B cell (primary cell): ENCODE measurements around the gene CASZ1. TPM values are rescaled to one million over a fixed set of nuclear protein-coding genes. Genes with fewer than 3 reads are reported as not detected.

Source experiments
- ATAC-seq: fragments of 200-7000 bp; cut with Tn5 transposase; one replicate; pipeline ENCODE4 v1.10.0; 2021; ENCODE audit warnings: low read depth, mild to moderate bottlenecking, moderate number of reproducible peaks, moderate library complexity
- CTCF ChIA-PET: fragments of 350-600 bp; sonication (Branson Sonifier 250); formaldehyde crosslinking; loops from one replicate; lab custom pipeline; 2021; ENCODE audit warnings: antibody characterized with exemption, inconsistent platforms; lab: Charles Lee
- POLR2A ChIA-PET: fragments of 350-600 bp; sonication (Branson Sonifier 250); formaldehyde crosslinking; loops from one replicate; lab custom pipeline; 2021; ENCODE audit warnings: antibody characterized with exemption; lab: Charles Lee
- DNase-seq: peaks from one replicate; pipeline ENCODE4 v3.0.0; 2013
- H2AFZ ChIP-seq: 2 replicates; pipeline ENCODE4 v1.6.1; 2012; ENCODE audit warnings: mild to moderate bottlenecking, low read depth, low read length; ENCODE audit not compliant: insufficient read depth, poor library complexity, severe bottlenecking
- H3K27ac ChIP-seq, 2 donors: 1 replicate in 1 of 2; 2 replicates in 1 of 2; pipeline ENCODE4 v1.5.1; 2012 to 2013; ENCODE audit warnings: low read length in 2 of 2, mild to moderate bottlenecking in 2 of 2, moderate library complexity in 1 of 2
- H3K27me3 ChIP-seq, 4 experiments: fragments of 200-600 bp in 1 of 4; sonication (generic) in 1 of 4; replicated peaks in 1 of 4; 1 replicate in 2 of 4; 2 replicates in 2 of 4; pipeline versions ENCODE4 v1.6.1 to v1.7.0; 2013 to 2016; ENCODE audit warnings: low read length in 3 of 4, mild to moderate bottlenecking in 2 of 4, mixed read lengths in 1 of 4, moderate library complexity in 1 of 4; ENCODE audit not compliant: insufficient read depth in 4 of 4, control insufficient read depth in 3 of 4; ENCODE audit errors: control extremely low read depth in 1 of 4
- H3K36me3 ChIP-seq, 2 experiments: replicated peaks in 1 of 2; 1 replicate in 1 of 2; 2 replicates in 1 of 2; pipeline versions ENCODE4 v1.6.1 to v1.7.1; 2013; ENCODE audit warnings: low read length in 1 of 2; ENCODE audit not compliant: insufficient read depth in 2 of 2, control insufficient read depth in 1 of 2; ENCODE audit errors: control extremely low read depth in 1 of 2, extremely low read depth in 1 of 2
- H3K4me1 ChIP-seq, 2 donors: fragments of 200-600 bp in 1 of 2; sonication (generic) in 1 of 2; 1 replicate in 1 of 2; 2 replicates in 1 of 2; pipeline versions ENCODE4 v1.5.1 to v1.6.1; 2013 to 2017; ENCODE audit warnings: low read length in 2 of 2; ENCODE audit not compliant: control insufficient read depth in 2 of 2, insufficient read depth in 2 of 2
- H3K4me2 ChIP-seq: replicated peaks from 2 replicates; pipeline ENCODE3; 2012; ENCODE audit warnings: mild to moderate bottlenecking, low read depth, low read length; ENCODE audit not compliant: poor library complexity, severe bottlenecking
- H3K4me3 ChIP-seq, 5 experiments: fragments of 200-600 bp in 1 of 5; sonication (generic) in 1 of 5; 1 replicate in 3 of 5; 2 replicates in 2 of 5; pipeline versions ENCODE4 v1.5.1 to v1.7.0; 2011 to 2016; ENCODE audit warnings: low read length in 4 of 5, mild to moderate bottlenecking in 4 of 5, low read depth in 2 of 5, control low read depth in 1 of 5, moderate library complexity in 1 of 5; ENCODE audit not compliant: insufficient read depth in 1 of 5; ENCODE audit errors: control extremely low read depth in 1 of 5, extremely low read depth in 1 of 5
- H3K79me2 ChIP-seq: fragments of 200-600 bp; sonication (generic); one replicate; pipeline ENCODE4 v1.6.0; 2016; ENCODE audit warnings: low read length; ENCODE audit not compliant: control insufficient read depth, insufficient read depth
- H3K9ac ChIP-seq: fragments of 200-600 bp; sonication (generic); 2 replicates; pipeline ENCODE4 v1.6.1; 2017; ENCODE audit warnings: mild to moderate bottlenecking, low read length, moderate library complexity
- H3K9me3 ChIP-seq, 3 donors: one replicate each; pipeline versions ENCODE4 v1.6.1 to v1.7.1; 2013; ENCODE audit warnings: low read length in 2 of 3; ENCODE audit not compliant: control insufficient read depth in 2 of 3, insufficient read depth in 1 of 3; ENCODE audit errors: control extremely low read depth in 1 of 3
- H4K20me1 ChIP-seq: 2 replicates; pipeline ENCODE4 v1.6.0; 2012; ENCODE audit warnings: mild to moderate bottlenecking, low read length; ENCODE audit not compliant: insufficient read depth, control insufficient read depth, poor library complexity, severe bottlenecking
- H3K27ac Mint-ChIP-seq: one replicate; pipeline ENCODE4 v1.8.0; 2021; ENCODE audit warnings: mixed read lengths
- H3K27me3 Mint-ChIP-seq: one replicate; pipeline ENCODE4 v1.8.0; 2021; ENCODE audit warnings: mixed read lengths
- H3K4me1 Mint-ChIP-seq: one replicate; pipeline ENCODE4 v1.8.0; 2021; ENCODE audit warnings: mixed read lengths
- H3K4me3 Mint-ChIP-seq: one replicate; pipeline ENCODE4 v1.8.0; 2021; ENCODE audit warnings: mixed read lengths
- H3K9me3 Mint-ChIP-seq: one replicate; pipeline ENCODE4 v1.8.0; 2022; ENCODE audit warnings: mixed read lengths; ENCODE audit not compliant: insufficient read depth
- CTCF ChIP-seq: fragments of 200-600 bp; IDR thresholded peaks from one replicate; pipeline ENCODE4 v1.8.0; 2022; ENCODE audit warnings: antibody characterized with exemption, mild to moderate bottlenecking
- EZH2 ChIP-seq: IDR thresholded peaks from 2 replicates; pipeline ENCODE4 v1.6.1; 2012; ENCODE audit warnings: borderline replicate concordance, low read depth, mild to moderate bottlenecking, moderate library complexity, low read length; ENCODE audit not compliant: insufficient read depth, poor library complexity, severe bottlenecking
- WGBS: methylation state at CpG from one replicate; pipeline ENCODE4 v1.1.5; 2013; ENCODE audit warnings: missing lambda C conversion rate; ENCODE audit not compliant: insufficient coverage; 5-methylcytosine and 5-hydroxymethylcytosine counted together
- intact Hi-C: fragments of 100-400 bp; cut with micrococcal nuclease; formaldehyde crosslinking; loops from one replicate; pipeline ENCODE4 v1.10.0; 2022
- polyA plus RNA-seq: library from polyadenylated mRNA; depleted of rRNA; stranded (reverse); fragments of >200 nt; gene quantifications from 2 replicates; pipeline ENCODE4 v1.2.3, GENCODE V29; 2012
- total RNA-seq, 2 donors: library from RNA; stranded (reverse); fragments of 120-200 nt in 1 of 2; gene quantifications; 1 replicate in 1 of 2; 2 replicates in 1 of 2; pipeline versions ENCODE4 v1.2.3 to v1.2.4, GENCODE V29; 2013 to 2022

The CASZ1 gene
- total and polyA plus RNA-seq, 2 donors (not counting 1 experiment from before 2014, with no cell fraction given) = 9.5 to 27.2 TPM

GRCh38 chr1:10649517-10650201, 146.8 kb downstream of the CASZ1 start:
- H3K36me3 ChIP-seq = peaks cover 0 to 10% of the 10 kb centered on the region in 2 experiments
- CTCF ChIA-PET = no interaction called here
- no peaks in the 10 kb centered on the region for H3K9me3 Mint-ChIP-seq

More at GRCh38 chr1:10649517-10650201, 146.8 kb downstream of the CASZ1 start:
- Histone ChIP-seq H3K9ac (no peak overlapping the region), H4K20me1 (no peaks in the 10 kb centered on the region), H3K4me2 (no peak overlapping the region), H3K27ac (no peak overlapping the region), H3K4me3 (no peak overlapping the region), H3K9me3 (no peaks in the 10 kb centered on the region), H3K27me3 (no peaks in the 10 kb centered on the region), H3K4me1 (no peaks in the 10 kb centered on the region), H3K79me2 (no peaks in the 10 kb centered on the region), H2AFZ (no peak overlapping the region)
- ATAC-seq (no peak), DNase-seq (no peak)
- WGBS = 95% methylated on average over 24 of the region's 30 CpGs
- no peaks in the 10 kb centered on the region for H3K27me3 Mint-ChIP-seq
- H3K4me1 Mint-ChIP-seq = no peaks in the 10 kb centered on the region
- TF ChIP-seq CTCF = no peak
- TF ChIP-seq EZH2 = no peak
- POLR2A ChIA-PET = no interaction called here
- H3K4me3 Mint-ChIP-seq = no peak overlapping the region
- H3K27ac Mint-ChIP-seq = no peak overlapping the region
- intact Hi-C loops = no loop called here
